Activated T-helper 9 cell treated with anti-CD3 and anti-CD28 coated beads, Interleukin-2, amount 50 U/mL, for 16 hours (primary cell): Measurements from ENCODE around the gene CYP3A4.
"Not testable (repeated sequence)": the region's sequence is repeated elsewhere in the genome, so short reads cannot be mapped to it uniquely, and the experiment has no call there.

ENCODE experiments used
- DNase-seq: peaks from one replicate; pipeline ENCODE4 v3.0.0-alpha.2; 2020; ENCODE audit warnings: low read depth

CYP3A4 gene

GRCh38 chr7:99723201-99723600, 60.8 kb downstream of the CYP3A4 start:
- DNase-seq: not testable (repeated sequence)

- DNase-seq: no peak
Measured at GRCh38 chr7:99720800-99721595, 63.0 kb downstream of the CYP3A4 start.

GRCh38 chr7:99719996-99720769, 63.8 kb downstream of the CYP3A4 start:
- DNase-seq: no peak

GRCh38 chr7:99713995-99714570, 69.9 kb downstream of the CYP3A4 start:
- no peak for DNase-seq

- DNase-seq: no peak
Measured at GRCh38 chr7:99709838-99710578, 74.0 kb downstream of the CYP3A4 start.

- no peak for DNase-seq
Measured at GRCh38 chr7:99709260-99709659, 74.7 kb downstream of the CYP3A4 start.

GRCh38 chr7:99707096-99707495, 76.9 kb downstream of the CYP3A4 start:
- DNase-seq: no peak
